HUES48 (cell line): ENCODE results near the gene GPC5.
A peak's percentile ranks its signal among the peaks of the same experiment; 100 is the strongest.
"Not testable (repeated sequence)": the region's sequence is repeated elsewhere in the genome, so short reads cannot be mapped to it uniquely, and the experiment has no call there.

Experiments used
- H3K27ac ChIP-seq: one replicate; pipeline ENCODE4 v1.7.0; 2013; ENCODE audit warnings: low read depth, low read length, inconsistent platforms
- H3K27me3 ChIP-seq: 2 replicates; pipeline ENCODE4 v1.6.1; 2013; ENCODE audit warnings: mild to moderate bottlenecking, low read length; ENCODE audit not compliant: control insufficient read depth, insufficient read depth
- H3K36me3 ChIP-seq: 2 replicates; pipeline ENCODE4 v1.6.1; 2013; ENCODE audit warnings: low read length; ENCODE audit not compliant: control insufficient read depth, insufficient read depth
- H3K4me1 ChIP-seq: 2 replicates; pipeline ENCODE4 v1.6.1; 2013; ENCODE audit warnings: mild to moderate bottlenecking, low read length; ENCODE audit not compliant: control insufficient read depth, insufficient read depth
- H3K4me3 ChIP-seq: 2 replicates; pipeline ENCODE4 v1.5.1; 2013; ENCODE audit warnings: mild to moderate bottlenecking, low read depth, low read length
- H3K9ac ChIP-seq: 2 replicates; pipeline ENCODE4 v1.6.1; 2013; ENCODE audit warnings: mild to moderate bottlenecking, low read depth, low read length, moderate library complexity
- H3K9me3 ChIP-seq: 2 replicates; pipeline ENCODE4 v1.6.1; 2013; ENCODE audit warnings: low read length; ENCODE audit not compliant: control insufficient read depth, insufficient read depth

The GPC5 gene

GRCh38 chr13:91398413-91399188, at the start of gene GPC5:
Gene GPC5, plus strand, starts transcription at chr13:91398621.
- peak within 1 kb of the TSS; percentile 66 for H3K4me3 ChIP-seq
- H3K27me3 ChIP-seq: peaks cover 58% of the 10 kb centered on the region
- H3K4me1 ChIP-seq: peaks cover 7% of the 10 kb centered on the region; the same call in 1 of the 2 replicates
- no peaks in the 10 kb centered on the region for H3K9me3 ChIP-seq
- H3K27ac ChIP-seq: no peak within 1 kb of the TSS
- no peak within 1 kb of the TSS for H3K9ac ChIP-seq
- no peaks in the 10 kb centered on the region for H3K36me3 ChIP-seq

- Histone ChIP-seq H3K36me3 (peaks cover 50% of the 10 kb centered on the region), H3K9me3 (no peaks in the 10 kb centered on the region), H3K4me1 (peaks cover 23% of the 10 kb centered on the region), H3K27me3 (peaks cover 6% of the 10 kb centered on the region), H3K27ac (peak overlapping the region; percentile 96), H3K9ac (peak overlapping the region; percentile 98), H3K4me3 (peak overlapping the region; percentile 96)
Observed at GRCh38 chr13:91348906-91349435, 49.5 kb upstream of the GPC5 start.

GRCh38 chr13:91349992-91350911, 48.2 kb upstream of the GPC5 start:
- peak overlapping the region; percentile 96 for H3K27ac ChIP-seq
- H3K4me3 ChIP-seq: peak overlapping the region; percentile 96
- H3K27me3 ChIP-seq: peaks cover 6% of the 10 kb centered on the region
- no peaks in the 10 kb centered on the region for H3K9me3 ChIP-seq
- H3K9ac ChIP-seq: peak overlapping the region; percentile 98
- peaks cover 23% of the 10 kb centered on the region for H3K4me1 ChIP-seq
- H3K36me3 ChIP-seq: peaks cover 62% of the 10 kb centered on the region

- H3K9ac ChIP-seq: no peak overlapping the region
- peak overlapping the region; percentile 96; the same call in 1 of the 2 replicates for H3K4me3 ChIP-seq
- no peaks in the 10 kb centered on the region for H3K9me3 ChIP-seq
- H3K36me3 ChIP-seq: peaks cover 71% of the 10 kb centered on the region
- no peaks in the 10 kb centered on the region; the same call in 1 of the 2 replicates for H3K27me3 ChIP-seq
- peaks cover 23% of the 10 kb centered on the region for H3K4me1 ChIP-seq
- peak overlapping the region; percentile 8 for H3K27ac ChIP-seq
Observed at GRCh38 chr13:91351123-91351522, 47.3 kb upstream of the GPC5 start.

- peaks cover 80% of the 10 kb centered on the region for H3K36me3 ChIP-seq
- no peaks in the 10 kb centered on the region for H3K9me3 ChIP-seq
- no peak overlapping the region for H3K27ac ChIP-seq
- H3K4me1 ChIP-seq: peaks cover 20% of the 10 kb centered on the region
- H3K27me3 ChIP-seq: no peaks in the 10 kb centered on the region; the same call in 1 of the 2 replicates
- no peak overlapping the region for H3K9ac ChIP-seq
- H3K4me3 ChIP-seq: peak overlapping the region; percentile 96; the same call in 1 of the 2 replicates
Observed at GRCh38 chr13:91351980-91352379, 46.4 kb upstream of the GPC5 start.

GRCh38 chr13:91352891-91353290, 45.5 kb upstream of the GPC5 start:
- H3K4me1 ChIP-seq: peaks cover 20% of the 10 kb centered on the region
- not testable (repeated sequence) for H3K9ac ChIP-seq, H3K4me3 ChIP-seq, H3K9me3 ChIP-seq, H3K27me3 ChIP-seq, H3K27ac ChIP-seq
- H3K36me3 ChIP-seq: peaks cover 89% of the 10 kb centered on the region

- Histone ChIP-seq H3K9ac (no peak overlapping the region), H3K36me3 (peaks cover 89% of the 10 kb centered on the region), H3K27ac (peak overlapping the region; percentile 26), H3K9me3 (no peaks in the 10 kb centered on the region), H3K4me1 (peaks cover 20% of the 10 kb centered on the region), H3K27me3 (no peaks in the 10 kb centered on the region), H3K4me3 (no peak overlapping the region)
Observed at GRCh38 chr13:91353494-91353893, 44.9 kb upstream of the GPC5 start.

- Histone ChIP-seq H3K9ac (no peak overlapping the region), H3K27ac (peak overlapping the region; percentile 62), H3K4me3 (no peak overlapping the region), H3K9me3 (no peaks in the 10 kb centered on the region), H3K4me1 (peaks cover 15% of the 10 kb centered on the region), H3K36me3 (peaks cover 76% of the 10 kb centered on the region), H3K27me3 (no peaks in the 10 kb centered on the region)
Observed at GRCh38 chr13:91355099-91355825, 43.2 kb upstream of the GPC5 start.

GRCh38 chr13:91355826-91356710, 42.4 kb upstream of the GPC5 start:
- Histone ChIP-seq H3K4me1 (peaks cover 7% of the 10 kb centered on the region), H3K36me3 (peaks cover 68% of the 10 kb centered on the region), H3K9ac (no peak overlapping the region), H3K27me3 (no peaks in the 10 kb centered on the region), H3K27ac (peak overlapping the region; percentile 62), H3K4me3 (no peak overlapping the region), H3K9me3 (no peaks in the 10 kb centered on the region)
